ENCODE data around the gene NHS. TPM values are rescaled to one million over a fixed set of nuclear protein-coding genes. Genes with fewer than 3 reads are reported as not detected.

Gene NHS
- total RNA-seq, 1 experiment from 2014 or later: 2.2 TPM

GRCh38 chrX:17706676-17707075 is 331.7 kb downstream of the NHS start:
- H3K9me3 ChIP-seq: no peaks in the 10 kb centered on the region
- TF ChIP-seq CTCF (IDR thresholded peaks at IDR 0.05; ENCODE audit: insufficient read depth in 1 of 2, low read depth in 1 of 2, low read length in 1 of 2, severe bottlenecking in 1 of 2, unreplicated experiment in 1 of 2): no peak
- ChIA-PET CTCF (no interaction called here), POLR2A (interaction anchor here (1.4 kb wide), 1 partner anchor 30 kb away, joined by 15 read pairs; the partner anchor contains the start of gene SCML1)
- Mint-ChIP-seq H3K27me3 (ENCODE audit: insufficient read depth, unreplicated experiment) (no peaks in the 10 kb centered on the region), H3K36me3 (ENCODE audit: insufficient read depth, unreplicated experiment) (peaks cover 2% of the 10 kb centered on the region), H3K4me3 (ENCODE audit: unreplicated experiment) (no peak overlapping the region), H3K9me3 (ENCODE audit: unreplicated experiment) (no peaks in the 10 kb centered on the region), H3K4me1 (ENCODE audit: low read depth, unreplicated experiment) (peaks cover 11% of the 10 kb centered on the region), H3K27ac (ENCODE audit: unreplicated experiment) (no peak overlapping the region)
- no peaks in the 10 kb centered on the region for H3K36me3 ChIP-seq (ENCODE audit: control insufficient read depth, insufficient read depth, low read length)
- no peaks in the 10 kb centered on the region for H3K27me3 ChIP-seq (replicated peaks; ENCODE audit: control insufficient read depth, insufficient read depth, low read length)
- 0 out of 2 replicates have a peak, but pooled peaks cover 5% of the 10 kb centered on the region for H3K4me1 ChIP-seq
- peak; percentile 40 to 50 for DNase-seq
- intact Hi-C loops (cut with micrococcal nuclease; ENCODE audit: unreplicated experiment): no loop called here
- no TSS peak for BruUV-seq (replicated peaks)
- H3K4me3 ChIP-seq (ENCODE audit: low read depth, low read length): no peak overlapping the region

DNA sequence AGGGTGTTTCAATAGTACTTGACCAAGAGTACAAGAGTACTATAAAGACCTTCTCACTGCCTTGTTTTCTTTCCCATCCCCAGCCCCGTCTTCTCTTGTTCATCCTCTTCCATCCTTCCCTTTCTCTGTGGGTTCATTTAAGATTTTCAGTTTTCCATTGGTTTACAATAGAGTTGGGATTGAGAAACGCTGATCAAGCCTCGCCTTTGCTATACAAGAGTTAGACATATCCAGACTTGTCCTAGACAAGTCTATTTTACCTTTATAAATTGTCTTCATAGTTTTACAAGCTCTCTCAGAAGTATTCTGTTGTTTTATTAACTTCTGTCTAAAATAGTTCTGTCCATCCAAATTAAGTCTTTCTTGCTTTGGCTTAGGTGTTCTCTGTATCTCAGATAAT is 332.7 kb downstream of the NHS start:
- no peaks in the 10 kb centered on the region for H3K36me3 Mint-ChIP-seq (ENCODE audit: insufficient read depth, unreplicated experiment)
- H3K27me3 Mint-ChIP-seq (ENCODE audit: insufficient read depth, unreplicated experiment): no peaks in the 10 kb centered on the region
- H3K9me3 Mint-ChIP-seq (ENCODE audit: unreplicated experiment): no peaks in the 10 kb centered on the region
- Histone ChIP-seq H3K9me3 (no peaks in the 10 kb centered on the region), H3K27me3 (replicated peaks; ENCODE audit: control insufficient read depth, insufficient read depth, low read length) (no peaks in the 10 kb centered on the region), H3K4me1 (0 out of 2 replicates have a peak, but pooled peaks cover 5% of the 10 kb centered on the region), H3K36me3 (ENCODE audit: control insufficient read depth, insufficient read depth, low read length) (no peaks in the 10 kb centered on the region), H3K4me3 (ENCODE audit: low read depth, low read length) (no peak overlapping the region)
- ChIA-PET POLR2A (interaction anchor here (0.6 kb wide), 1 partner anchor 29 kb away, joined by 5 read pairs; the partner anchor contains the start of gene SCML1), CTCF (no interaction called here)
- TF ChIP-seq CTCF (IDR thresholded peaks at IDR 0.05; ENCODE audit: insufficient read depth in 1 of 2, low read depth in 1 of 2, low read length in 1 of 2, severe bottlenecking in 1 of 2, unreplicated experiment in 1 of 2): no peak
- no peak overlapping the region for H3K27ac Mint-ChIP-seq (ENCODE audit: unreplicated experiment)
- DNase-seq: no peak
- peaks cover 6% of the 10 kb centered on the region for H3K4me1 Mint-ChIP-seq (ENCODE audit: low read depth, unreplicated experiment)
- intact Hi-C loops (cut with micrococcal nuclease; ENCODE audit: unreplicated experiment): no loop called here
- no peak overlapping the region for H3K4me3 Mint-ChIP-seq (ENCODE audit: unreplicated experiment)
- no TSS peak for BruUV-seq (replicated peaks)

GRCh38 chrX:17710871-17711301 is 335.9 kb downstream of the NHS start:
- no peaks in the 10 kb centered on the region for H3K36me3 Mint-ChIP-seq (ENCODE audit: insufficient read depth, unreplicated experiment)
- peaks cover 6% of the 10 kb centered on the region for H3K4me1 Mint-ChIP-seq (ENCODE audit: low read depth, unreplicated experiment)
- no peaks in the 10 kb centered on the region for H3K9me3 Mint-ChIP-seq (ENCODE audit: unreplicated experiment)
- DNase-seq: peak in 1 of 2 experiments; percentile 22
- no peaks in the 10 kb centered on the region for H3K36me3 ChIP-seq (ENCODE audit: control insufficient read depth, insufficient read depth, low read length)
- H3K9me3 ChIP-seq: no peaks in the 10 kb centered on the region
- H3K4me1 ChIP-seq: 0 out of 2 replicates have a peak, but pooled peaks cover 5% of the 10 kb centered on the region
- ChIA-PET POLR2A (no interaction called here), CTCF (no interaction called here)
- no peak overlapping the region for H3K27ac Mint-ChIP-seq (ENCODE audit: unreplicated experiment)
- no TSS peak for BruUV-seq (replicated peaks)
- H3K27me3 Mint-ChIP-seq (ENCODE audit: insufficient read depth, unreplicated experiment): no peaks in the 10 kb centered on the region
- no peak overlapping the region for H3K4me3 ChIP-seq (ENCODE audit: low read depth, low read length)
- intact Hi-C loops (cut with micrococcal nuclease; ENCODE audit: unreplicated experiment): no loop called here
- H3K4me3 Mint-ChIP-seq (ENCODE audit: unreplicated experiment): no peak overlapping the region
- no peaks in the 10 kb centered on the region for H3K27me3 ChIP-seq (replicated peaks; ENCODE audit: control insufficient read depth, insufficient read depth, low read length)
- TF ChIP-seq CTCF (IDR thresholded peaks at IDR 0.05; ENCODE audit: insufficient read depth in 1 of 2, low read depth in 1 of 2, low read length in 1 of 2, severe bottlenecking in 1 of 2, unreplicated experiment in 1 of 2): no peak

Measured in Caco-2 (cell line).